Placental epithelial cell (primary cell): Measurements from ENCODE around the gene SNX20. TPM values are rescaled to one million over a fixed set of nuclear protein-coding genes. Genes with fewer than 3 reads are reported as not detected.

Experiments used
- total RNA-seq: library from RNA; depleted of rRNA; stranded (reverse); fragments of >200 nt; gene quantifications from 2 replicates; pipeline ENCODE4 v1.2.3, GENCODE V29; 2012

SNX20 gene
- total RNA-seq = under 0.01 and 0.22 TPM in 2 replicates

GRCh38 chr16:50681021-50681885 is at the start of gene SNX20:
TSS of gene SNX20 (minus strand) at chr16:50681312. CDS start at chr16:50677526, 3,786 bp downstream.

DNA sequence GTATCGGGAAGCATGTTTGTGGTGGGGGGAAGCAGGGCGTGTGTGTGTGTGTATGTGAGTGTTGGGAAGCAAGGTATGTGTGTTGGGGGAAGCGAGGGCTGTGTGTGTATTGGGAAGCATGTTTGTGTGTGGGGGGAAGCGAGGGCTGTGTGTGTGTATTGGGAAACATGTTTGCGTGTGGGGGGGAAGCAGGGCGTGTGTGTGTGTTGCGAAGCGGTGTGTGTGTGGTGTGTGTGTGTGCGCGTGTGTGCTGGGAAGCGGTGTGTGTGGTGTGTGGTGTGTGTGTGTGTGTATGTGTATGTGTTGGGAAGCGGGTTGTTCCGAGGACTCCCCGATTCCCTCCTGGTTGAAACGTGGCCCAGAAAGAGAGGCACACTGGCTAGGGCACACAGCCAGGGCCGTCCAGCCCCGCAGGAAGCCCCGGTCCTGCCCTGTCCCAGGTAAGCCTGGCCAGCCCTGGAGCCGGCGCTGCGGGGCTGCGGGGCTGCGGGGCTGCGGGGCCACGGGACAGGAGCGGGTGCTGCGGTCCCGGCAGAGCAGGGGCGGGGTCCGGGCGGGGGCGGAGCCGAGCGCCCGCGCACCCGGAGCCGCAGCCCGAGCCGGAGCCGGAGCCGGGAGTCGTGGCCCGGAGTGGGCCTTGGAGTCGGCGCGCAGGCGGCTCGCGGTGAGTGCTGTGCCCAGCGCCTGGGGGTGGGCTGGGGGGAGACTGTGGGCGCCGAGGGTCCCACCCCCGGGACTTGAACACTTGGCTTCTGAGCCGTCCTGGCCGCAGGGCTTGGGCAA is 12.1 kb upstream of the SNX20 start, which contains the start of gene NOD2:
NOD2 (plus strand) TSS at position 608 of the 783 bp plus-strand sequence. CDS start 5,890 bp downstream, outside the sequence.

Other genes starting within 250 kb of the SNX20 start
- gene NKD1, start 132.9 kb downstream of the SNX20 start, total RNA-seq = 0.11 and 0.39 TPM in 2 replicates
- 5.5 and 28.3 TPM in 2 replicates for gene NOD2, start 12.3 kb upstream of the SNX20 start, total RNA-seq
- 43.2 and 51.3 TPM in 2 replicates for gene CYLD, start 60.8 kb upstream of the SNX20 start, total RNA-seq